ENCODE data around the gene CCDC8.
"Not testable (repeated sequence)": the region's sequence is repeated elsewhere in the genome, so short reads cannot be mapped to it uniquely, and the experiment has no call there.

CCDC8 gene

GRCh38 chr19:46402725-46403124, 10.6 kb downstream of the CCDC8 start:
- no peak for DNase-seq (ENCODE audit: low spot score)

GRCh38 chr19:46397801-46398479, 15.4 kb downstream of the CCDC8 start:
- DNase-seq (ENCODE audit: low spot score), result not testable (repeated sequence)

- DNase-seq (ENCODE audit: low spot score), result no peak
These were observed 19.0 kb downstream of the CCDC8 start for GRCh38 chr19:46394402-46394797.

- no peak for DNase-seq (ENCODE audit: low spot score)
These were observed 19.6 kb downstream of the CCDC8 start for GRCh38 chr19:46393456-46394401.

GRCh38 chr19:46392837-46393236, 20.5 kb downstream of the CCDC8 start:
- no peak for DNase-seq (ENCODE audit: low spot score)

- DNase-seq (ENCODE audit: low spot score), result no peak
These were observed 21.0 kb downstream of the CCDC8 start for GRCh38 chr19:46392252-46392801.

GRCh38 chr19:46391296-46392251, 21.8 kb downstream of the CCDC8 start:
- no peak for DNase-seq (ENCODE audit: low spot score)

- DNase-seq (ENCODE audit: low spot score), result no peak
These were observed 22.5 kb downstream of the CCDC8 start for GRCh38 chr19:46390866-46391265.

- no peak for DNase-seq (ENCODE audit: low spot score)
These were observed 23.1 kb downstream of the CCDC8 start for GRCh38 chr19:46390121-46390858.

- no peak for DNase-seq (ENCODE audit: low spot score)
These were observed 24.9 kb downstream of the CCDC8 start for GRCh38 chr19:46388311-46389095.

- DNase-seq (ENCODE audit: low spot score), result no peak
These were observed 25.6 kb downstream of the CCDC8 start for GRCh38 chr19:46387713-46388130.

- DNase-seq (ENCODE audit: low spot score), result no peak
These were observed 26.2 kb downstream of the CCDC8 start for GRCh38 chr19:46386996-46387712.

- DNase-seq (ENCODE audit: low spot score), result no peak
These were observed 27.2 kb downstream of the CCDC8 start for GRCh38 chr19:46386151-46386550.

- no peak for DNase-seq (ENCODE audit: low spot score)
These were observed 27.7 kb downstream of the CCDC8 start for GRCh38 chr19:46385636-46386035.

GRCh38 chr19:46384396-46384795, 29.0 kb downstream of the CCDC8 start:
- no peak for DNase-seq (ENCODE audit: low spot score)

- DNase-seq (ENCODE audit: low spot score), result no peak
These were observed 29.5 kb downstream of the CCDC8 start for GRCh38 chr19:46383846-46384245.

- DNase-seq (ENCODE audit: low spot score), result no peak
These were observed 30.1 kb downstream of the CCDC8 start for GRCh38 chr19:46383171-46383815.

GRCh38 chr19:46381756-46382345, 31.5 kb downstream of the CCDC8 start:
- DNase-seq (ENCODE audit: low spot score), result no peak

GRCh38 chr19:46381346-46381745, 32.0 kb downstream of the CCDC8 start:
- no peak for DNase-seq (ENCODE audit: low spot score)

Data from HuH-7.5 (cell line).